Measurements from ENCODE around the gene TACC3. TPM values are rescaled to one million over a fixed set of nuclear protein-coding genes. Genes with fewer than 3 reads are reported as not detected.

TACC3 gene
- total RNA-seq, 1 experiment from 2014 or later, result 156 TPM

DNA sequence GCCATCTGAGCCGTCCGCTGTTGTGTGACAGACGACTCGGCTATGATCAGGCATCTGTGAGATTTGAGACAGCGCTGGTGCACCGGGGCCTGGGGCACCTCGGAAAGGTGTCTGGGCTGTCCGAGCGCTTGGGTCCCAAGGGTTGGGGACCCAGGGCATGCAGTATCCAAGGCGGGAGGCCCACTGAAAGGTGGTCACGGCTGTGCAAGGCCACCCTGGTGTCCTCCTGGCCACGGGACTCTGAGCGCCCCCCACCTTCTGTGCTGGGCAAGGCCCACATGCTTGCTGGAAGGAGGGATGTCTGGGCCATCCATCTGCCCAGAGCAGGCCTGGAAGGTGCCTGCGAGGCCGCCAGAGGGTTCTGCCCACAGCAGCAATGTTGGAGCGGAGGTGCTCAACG is 19.9 kb downstream of the TACC3 start:
- 0 out of 4 replicates have a peak, but pooled peaks cover 0 to 4% of the 10 kb centered on the region in 2 experiments for H3K4me1 Mint-ChIP-seq
- no peak overlapping the region for H3K4me2 ChIP-seq (ENCODE audit: insufficient read depth, insufficient read length, low read length)
- no peak overlapping the region for H3T11ph ChIP-seq (ENCODE audit: low read length)
- DNase-seq, result no peak
- H2BK5ac ChIP-seq (ENCODE audit: insufficient read length, low read length), result no peak overlapping the region
- H3K4me1 ChIP-seq (ENCODE audit: insufficient read depth, low read length), result no peaks in the 10 kb centered on the region
- no peak overlapping the region for H3K18ac ChIP-seq (ENCODE audit: insufficient read length, low read depth, low read length)
- TF ChIP-seq, protein P1, sequence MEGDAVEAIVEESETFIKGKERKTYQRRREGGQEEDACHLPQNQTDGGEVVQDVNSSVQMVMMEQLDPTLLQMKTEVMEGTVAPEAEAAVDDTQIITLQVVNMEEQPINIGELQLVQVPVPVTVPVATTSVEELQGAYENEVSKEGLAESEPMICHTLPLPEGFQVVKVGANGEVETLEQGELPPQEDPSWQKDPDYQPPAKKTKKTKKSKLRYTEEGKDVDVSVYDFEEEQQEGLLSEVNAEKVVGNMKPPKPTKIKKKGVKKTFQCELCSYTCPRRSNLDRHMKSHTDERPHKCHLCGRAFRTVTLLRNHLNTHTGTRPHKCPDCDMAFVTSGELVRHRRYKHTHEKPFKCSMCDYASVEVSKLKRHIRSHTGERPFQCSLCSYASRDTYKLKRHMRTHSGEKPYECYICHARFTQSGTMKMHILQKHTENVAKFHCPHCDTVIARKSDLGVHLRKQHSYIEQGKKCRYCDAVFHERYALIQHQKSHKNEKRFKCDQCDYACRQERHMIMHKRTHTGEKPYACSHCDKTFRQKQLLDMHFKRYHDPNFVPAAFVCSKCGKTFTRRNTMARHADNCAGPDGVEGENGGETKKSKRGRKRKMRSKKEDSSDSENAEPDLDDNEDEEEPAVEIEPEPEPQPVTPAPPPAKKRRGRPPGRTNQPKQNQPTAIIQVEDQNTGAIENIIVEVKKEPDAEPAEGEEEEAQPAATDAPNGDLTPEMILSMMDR (conservative IDR thresholded peaks at IDR 0.05), result no peak
- peaks cover 51 to 93% (median 83%) of the 10 kb centered on the region in 3 experiments for H3K36me3 Mint-ChIP-seq (ENCODE audit: insufficient read depth in 1 of 3, low read depth in 3 of 3)
- H3K27ac ChIP-seq (ENCODE audit: insufficient read length, low read depth, low read length), result no peak overlapping the region
- no peaks in the 10 kb centered on the region for H3K27me3 ChIP-seq (ENCODE audit: insufficient read depth, low read length)
- no peak overlapping the region for H2BK12ac ChIP-seq (ENCODE audit: insufficient read length, low read depth, low read length)
- H2BK20ac ChIP-seq (ENCODE audit: low read depth, low read length, poor library complexity, severe bottlenecking), result no peak overlapping the region
- no peak overlapping the region for H2AFZ ChIP-seq (ENCODE audit: low read length)
- no CpG with 5 or more reads among the region's 17 CpGs for WGBS (ENCODE audit: extremely low coverage, insufficient read length, low lambda C conversion rate)
- H4K20me1 ChIP-seq (ENCODE audit: control insufficient read depth, insufficient read depth, insufficient read length), result no peaks in the 10 kb centered on the region
- no peaks in the 10 kb centered on the region for H3K23me2 ChIP-seq (ENCODE audit: insufficient read length, low read depth, low read length, poor library complexity, severe bottlenecking)
- H3K14ac ChIP-seq (ENCODE audit: insufficient read depth, low read length), result no peak overlapping the region
- peaks cover 13% of the 10 kb centered on the region for H3K9me3 ChIP-seq (ENCODE audit: control insufficient read depth, low read depth, low read length)
- no peak overlapping the region for H3K23ac ChIP-seq (ENCODE audit: insufficient read length, low read depth, low read length)
- no peak overlapping the region for H3K4me3 Mint-ChIP-seq
- H3K27me3 Mint-ChIP-seq (ENCODE audit: low read depth), result no peaks in the 10 kb centered on the region
- no peak overlapping the region for H3K9ac ChIP-seq (ENCODE audit: extremely low read depth, insufficient read length, low read length)
- no peaks in the 10 kb centered on the region for H3K79me1 ChIP-seq (ENCODE audit: insufficient read depth, low read depth, low read length, poor library complexity, severe bottlenecking)
- no peak overlapping the region for H2AK5ac ChIP-seq (ENCODE audit: insufficient read length, low read length)
- no peak overlapping the region for H4K8ac ChIP-seq (replicated peaks; ENCODE audit: insufficient read length, low read depth, low read length)
- no peak overlapping the region; a peak in 1 of 7 replicates for H3K27ac Mint-ChIP-seq
- no peak overlapping the region for H2BK120ac ChIP-seq (ENCODE audit: low read depth, low read length, poor library complexity, severe bottlenecking)
- H3K9me3 Mint-ChIP-seq, result peaks cover 19 to 20% of the 10 kb centered on the region in 2 experiments
- H3K56ac ChIP-seq (ENCODE audit: insufficient read length, low read depth, low read length), result no peak overlapping the region
- no peak overlapping the region for H2BK15ac ChIP-seq (ENCODE audit: low read depth, low read length)
- no peak overlapping the region for H4K91ac ChIP-seq (ENCODE audit: insufficient read length, low read depth, low read length)
- H3K79me2 ChIP-seq (ENCODE audit: insufficient read depth, low read length), result no peaks in the 10 kb centered on the region
- no peak overlapping the region for H4K5ac ChIP-seq (ENCODE audit: insufficient read length, low read depth, low read length)
- no peak overlapping the region for H3K4ac ChIP-seq (ENCODE audit: low read depth, low read length)
